ENCODE data around the gene GPC5. TPM values are rescaled to one million over a fixed set of nuclear protein-coding genes. Genes with fewer than 3 reads are reported as not detected.

GPC5 gene
- total RNA-seq, 1 donor from 2014 or later = 10.2 TPM

- Mint-ChIP-seq H3K27me3 (ENCODE audit: unreplicated experiment) (no peaks in the 10 kb centered on the region), H3K9me3 (ENCODE audit: unreplicated experiment) (no peaks in the 10 kb centered on the region), H3K36me3 (ENCODE audit: unreplicated experiment) (no peaks in the 10 kb centered on the region), H3K4me3 (ENCODE audit: unreplicated experiment) (no peak overlapping the region), H3K27ac (ENCODE audit: unreplicated experiment) (peak overlapping the region; percentile 7), H3K4me1 (ENCODE audit: low read depth, unreplicated experiment) (peaks cover 5% of the 10 kb centered on the region)
- TF ChIP-seq, protein P1, sequence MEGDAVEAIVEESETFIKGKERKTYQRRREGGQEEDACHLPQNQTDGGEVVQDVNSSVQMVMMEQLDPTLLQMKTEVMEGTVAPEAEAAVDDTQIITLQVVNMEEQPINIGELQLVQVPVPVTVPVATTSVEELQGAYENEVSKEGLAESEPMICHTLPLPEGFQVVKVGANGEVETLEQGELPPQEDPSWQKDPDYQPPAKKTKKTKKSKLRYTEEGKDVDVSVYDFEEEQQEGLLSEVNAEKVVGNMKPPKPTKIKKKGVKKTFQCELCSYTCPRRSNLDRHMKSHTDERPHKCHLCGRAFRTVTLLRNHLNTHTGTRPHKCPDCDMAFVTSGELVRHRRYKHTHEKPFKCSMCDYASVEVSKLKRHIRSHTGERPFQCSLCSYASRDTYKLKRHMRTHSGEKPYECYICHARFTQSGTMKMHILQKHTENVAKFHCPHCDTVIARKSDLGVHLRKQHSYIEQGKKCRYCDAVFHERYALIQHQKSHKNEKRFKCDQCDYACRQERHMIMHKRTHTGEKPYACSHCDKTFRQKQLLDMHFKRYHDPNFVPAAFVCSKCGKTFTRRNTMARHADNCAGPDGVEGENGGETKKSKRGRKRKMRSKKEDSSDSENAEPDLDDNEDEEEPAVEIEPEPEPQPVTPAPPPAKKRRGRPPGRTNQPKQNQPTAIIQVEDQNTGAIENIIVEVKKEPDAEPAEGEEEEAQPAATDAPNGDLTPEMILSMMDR (IDR thresholded peaks at IDR 0.05; ENCODE audit: partially characterized antibody, unreplicated experiment) = no peak
- no peak for DNase-seq
Observed at GRCh38 chr13:91356919-91357612, 41.4 kb upstream of the GPC5 start.

DNA sequence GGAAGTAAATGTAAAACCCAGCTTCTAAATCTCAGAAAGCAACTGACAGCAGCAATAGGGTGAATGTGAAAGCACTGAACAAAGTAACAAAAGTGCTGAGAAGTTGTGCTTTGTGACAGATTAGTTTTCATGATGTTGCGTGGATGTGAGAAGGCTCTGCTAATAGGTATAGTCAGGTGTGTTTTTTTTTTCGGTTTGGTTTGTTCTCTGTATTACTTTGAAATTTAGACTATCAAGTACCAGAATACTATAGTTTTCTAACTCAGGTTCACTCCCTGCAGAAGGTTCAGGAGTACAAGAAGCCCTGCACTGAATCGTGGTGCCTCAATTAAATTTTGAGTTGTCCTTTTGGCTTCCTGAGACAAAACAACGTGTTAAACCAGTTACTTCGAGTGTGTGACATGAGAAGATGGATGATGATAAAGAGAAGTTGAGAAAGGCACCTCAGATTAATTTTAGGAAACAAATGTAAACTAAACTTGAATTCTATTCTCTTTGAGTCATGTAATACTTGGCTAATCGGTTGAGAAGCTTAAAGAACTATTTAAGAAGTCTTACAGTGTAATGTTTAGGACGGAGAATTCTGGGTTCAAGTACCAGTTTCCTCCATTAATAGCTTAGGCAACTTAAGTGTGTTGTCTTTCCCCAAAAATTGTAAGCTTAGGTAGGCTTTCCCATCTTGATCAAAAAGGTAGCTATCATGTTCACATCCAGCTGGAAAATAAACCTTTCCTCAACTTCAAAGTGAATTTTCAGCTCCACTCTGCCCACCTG, 40.6 kb upstream of the GPC5 start:
- no peak overlapping the region for H3K4me3 Mint-ChIP-seq (ENCODE audit: unreplicated experiment)
- H3K27me3 Mint-ChIP-seq (ENCODE audit: unreplicated experiment) = no peaks in the 10 kb centered on the region
- peaks cover 4% of the 10 kb centered on the region for H3K4me1 Mint-ChIP-seq (ENCODE audit: low read depth, unreplicated experiment)
- H3K36me3 Mint-ChIP-seq (ENCODE audit: unreplicated experiment) = no peaks in the 10 kb centered on the region
- H3K9me3 Mint-ChIP-seq (ENCODE audit: unreplicated experiment) = no peaks in the 10 kb centered on the region
- no peak for DNase-seq
- TF ChIP-seq, protein P1 (IDR thresholded peaks at IDR 0.05; ENCODE audit: partially characterized antibody, unreplicated experiment) = no peak
- no peak overlapping the region for H3K27ac Mint-ChIP-seq (ENCODE audit: unreplicated experiment)

GRCh38 chr13:91358387-91358782, 40.0 kb upstream of the GPC5 start:
- no peaks in the 10 kb centered on the region for H3K9me3 Mint-ChIP-seq (ENCODE audit: unreplicated experiment)
- H3K27me3 Mint-ChIP-seq (ENCODE audit: unreplicated experiment) = no peaks in the 10 kb centered on the region
- no peaks in the 10 kb centered on the region for H3K36me3 Mint-ChIP-seq (ENCODE audit: unreplicated experiment)
- no peak overlapping the region for H3K27ac Mint-ChIP-seq (ENCODE audit: unreplicated experiment)
- H3K4me1 Mint-ChIP-seq (ENCODE audit: low read depth, unreplicated experiment) = peaks cover 4% of the 10 kb centered on the region
- DNase-seq = no peak
- TF ChIP-seq, protein P1 (IDR thresholded peaks at IDR 0.05; ENCODE audit: partially characterized antibody, unreplicated experiment) = no peak
- no peak overlapping the region for H3K4me3 Mint-ChIP-seq (ENCODE audit: unreplicated experiment)

DNA sequence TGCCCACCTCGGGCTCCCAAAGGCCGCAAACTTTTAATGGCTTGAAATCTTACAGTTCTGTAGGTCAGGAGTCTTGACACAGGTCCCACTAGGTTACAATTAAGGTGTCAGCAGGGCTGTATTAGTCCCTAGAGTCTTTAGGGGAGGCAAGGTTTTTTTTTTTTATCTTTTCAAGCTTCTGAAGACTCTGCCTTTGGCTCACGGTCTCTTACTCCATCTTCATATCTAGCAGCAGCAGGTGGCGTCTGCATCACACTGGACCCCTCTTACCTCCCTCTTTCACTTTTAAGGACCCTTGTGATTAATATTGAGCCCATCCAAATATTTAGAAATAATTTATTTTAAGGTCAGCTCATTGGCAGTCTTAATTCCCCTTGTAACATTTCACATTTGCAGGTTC, 39.3 kb upstream of the GPC5 start:
- TF ChIP-seq, protein P1 (IDR thresholded peaks at IDR 0.05; ENCODE audit: partially characterized antibody, unreplicated experiment) = no peak
- DNase-seq = no peak
- Mint-ChIP-seq H3K27ac (ENCODE audit: unreplicated experiment) (no peak overlapping the region), H3K4me1 (ENCODE audit: low read depth, unreplicated experiment) (peaks cover 4% of the 10 kb centered on the region), H3K9me3 (ENCODE audit: unreplicated experiment) (no peaks in the 10 kb centered on the region), H3K36me3 (ENCODE audit: unreplicated experiment) (no peaks in the 10 kb centered on the region), H3K4me3 (ENCODE audit: unreplicated experiment) (no peak overlapping the region), H3K27me3 (ENCODE audit: unreplicated experiment) (no peaks in the 10 kb centered on the region)

GRCh38 chr13:91359631-91360030, 38.8 kb upstream of the GPC5 start:
- no peak overlapping the region for H3K4me3 Mint-ChIP-seq (ENCODE audit: unreplicated experiment)
- H3K4me1 Mint-ChIP-seq (ENCODE audit: low read depth, unreplicated experiment) = peaks cover 4% of the 10 kb centered on the region
- no peak overlapping the region for H3K27ac Mint-ChIP-seq (ENCODE audit: unreplicated experiment)
- TF ChIP-seq, protein P1 (IDR thresholded peaks at IDR 0.05; ENCODE audit: partially characterized antibody, unreplicated experiment) = no peak
- H3K9me3 Mint-ChIP-seq (ENCODE audit: unreplicated experiment) = no peaks in the 10 kb centered on the region
- DNase-seq = no peak
- H3K36me3 Mint-ChIP-seq (ENCODE audit: unreplicated experiment) = no peaks in the 10 kb centered on the region
- no peaks in the 10 kb centered on the region for H3K27me3 Mint-ChIP-seq (ENCODE audit: unreplicated experiment)

Data from glutamatergic neuron (in vitro differentiated cells).